A549 (cell line): ENCODE data around the gene IPO13. TPM values are rescaled to one million over a fixed set of nuclear protein-coding genes. Genes with fewer than 3 reads are reported as not detected.
A peak's percentile ranks its signal among the peaks of the same experiment; 100 is the strongest.

Experiments
- ATAC-seq, 2 experiments: fragments of 200-7000 bp in 1 of 2; fragments of >200 bp in 1 of 2; cut with Nextera tagmentation in 1 of 2; cut with Tn5 transposase in 1 of 2; 3 replicates each; pipeline versions ENCODE4 v1.8.0 to v1.9.1; 2018 to 2020; ENCODE audit warnings: mild to moderate bottlenecking in 1 of 2, moderate library complexity in 1 of 2
- CTCF ChIA-PET: fragments of 300-600 bp; sonication (Branson Sonifier 250); formaldehyde crosslinking; extraction: SDS; loops from one replicate; lab custom pipeline; 2021; ENCODE audit warnings: antibody characterized with exemption, inconsistent platforms; lab: Yijun Ruan, JAX
- POLR2A ChIA-PET: fragments of 350-600 bp; formaldehyde crosslinking; extraction: SDS; loops from one replicate; lab custom pipeline; 2021; ENCODE audit warnings: antibody characterized with exemption, inconsistent platforms; lab: Yijun Ruan, JAX
- DNase-seq, 2 experiments: peaks; one replicate each; pipeline versions ENCODE4 v3.0.0 to v3.0.0-alpha.2; 2011 to 2016; ENCODE audit warnings: low read depth in 1 of 2, low spot score in 1 of 2
- FAIRE-seq: peaks from 2 replicates; lab custom pipeline; 2011; peaks lifted over from hg19 to GRCh38; lab: Jason Lieb, UNC
- H3K27ac ChIP-seq, 2 experiments: fragments of >200 bp; sonication (Bioruptor Twin); formaldehyde crosslinking; 3 replicates each; pipeline ENCODE4 v1.5.1; 2016 to 2017
- H3K4me1 ChIP-seq: fragments of >200 bp; sonication (Bioruptor Twin); formaldehyde crosslinking; 3 replicates; pipeline ENCODE4 v1.6.1; 2016
- H3K4me2 ChIP-seq: fragments of >200 bp; sonication (Bioruptor Twin); formaldehyde crosslinking; 3 replicates; pipeline ENCODE4 v1.6.1; 2016
- H3K4me3 ChIP-seq: fragments of >200 bp; sonication (Bioruptor Twin); formaldehyde crosslinking; 3 replicates; pipeline ENCODE4 v1.5.1; 2016
- H3K9me3 ChIP-seq: fragments of >200 bp; sonication (Bioruptor Twin); formaldehyde crosslinking; 3 replicates; pipeline ENCODE4 v1.6.1; 2016
- BHLHE40 ChIP-seq: IDR thresholded peaks from 2 replicates; pipeline ENCODE4 v1.6.1; 2012; ENCODE audit warnings: low read depth, low read length, inconsistent platforms
- FOSL2 ChIP-seq, 2 experiments: fragments of 450-650 bp in 1 of 2; fragments of >200 bp in 1 of 2; sonication (Bioruptor Twin) in 1 of 2; formaldehyde crosslinking; IDR thresholded peaks; 2 replicates each; pipeline versions ENCODE4 v1.5.0 to v1.6.1; 2016 to 2020; ENCODE audit warnings: mild to moderate bottlenecking in 1 of 2, moderate library complexity in 1 of 2
- HOXA7 ChIP-seq: fragments of 250-450 bp; sonication (Bioruptor Pico); IDR thresholded peaks from 2 replicates; pipeline ENCODE4 v1.5.0; 2020; ENCODE audit warnings: mild to moderate bottlenecking, moderate library complexity
- HOXB13 ChIP-seq: fragments of 250-450 bp; sonication (Bioruptor Pico); IDR thresholded peaks from 2 replicates; pipeline ENCODE4 v1.5.0; 2020; ENCODE audit warnings: low read depth, mild to moderate bottlenecking, moderate library complexity
- JUN ChIP-seq, 2 experiments: fragments of >200 bp; sonication (Bioruptor Twin); formaldehyde crosslinking; IDR thresholded peaks; 2 replicates in 1 of 2; 3 replicates in 1 of 2; pipeline ENCODE4 v1.6.1; 2016 to 2017
- KDM5A ChIP-seq: fragments of 200-600 bp; sonication (generic); IDR thresholded peaks from 2 replicates; pipeline ENCODE4 v1.6.1; 2016; ENCODE audit warnings: antibody characterized with exemption, mild to moderate bottlenecking
- PHF8 ChIP-seq: fragments of 200-600 bp; sonication (generic); IDR thresholded peaks from 2 replicates; pipeline ENCODE4 v1.6.1; 2016; ENCODE audit warnings: low read depth, mild to moderate bottlenecking, antibody characterized with exemption, moderate library complexity, borderline replicate concordance
- RAD21 ChIP-seq, 2 experiments: fragments of >200 bp in 1 of 2; sonication (Bioruptor Twin) in 1 of 2; formaldehyde crosslinking in 1 of 2; IDR thresholded peaks in 1 of 2; conservative IDR thresholded peaks in 1 of 2; 2 replicates in 1 of 2; 3 replicates in 1 of 2; pipeline ENCODE4 v1.6.1; 2012 to 2018; ENCODE audit warnings: inconsistent platforms in 1 of 2
- RCOR1 ChIP-seq: fragments of 150-350 bp; IDR thresholded peaks from 2 replicates; pipeline ENCODE4 v1.6.1; 2014; ENCODE audit warnings: antibody characterized with exemption, low read length, low read depth
- RNF2 ChIP-seq: fragments of 200-600 bp; sonication (generic); IDR thresholded peaks from 2 replicates; pipeline ENCODE4 v1.6.1; 2016; ENCODE audit warnings: low read depth, mild to moderate bottlenecking, antibody characterized with exemption, moderate library complexity, borderline replicate concordance
- TP53 ChIP-seq: fragments of 250-450 bp; sonication (Bioruptor Pico); IDR thresholded peaks from 2 replicates; pipeline ENCODE4 v1.5.0; 2021; ENCODE audit warnings: mild to moderate bottlenecking, moderate library complexity
- ZFP36 ChIP-seq: fragments of 450-650 bp; IDR thresholded peaks from 2 replicates; pipeline ENCODE4 v1.6.1; 2014; ENCODE audit warnings: borderline replicate concordance; ENCODE audit not compliant: partially characterized antibody
- WGBS: methylation state at CpG from one replicate; pipeline ENCODE4 v1.1.6; 2017; ENCODE audit errors: missing lambda C conversion rate; 5-methylcytosine and 5-hydroxymethylcytosine counted together
- polyA plus RNA-seq, 4 experiments: library from polyadenylated mRNA; depleted of rRNA in 3 of 4; stranded (reverse); fragments of >200 nt; fragmentation: RNase III in 1 of 4; extraction: RNeasy Plus Mini Kit Qiagen cat#74134 plus additional on column Dnase treatment in 1 of 4; gene quantifications; 2 replicates in 3 of 4; 3 replicates in 1 of 4; pipeline ENCODE4 v1.2.3, GENCODE V29; 2011 to 2017
- TF ChIP-seq, protein P1 (sequence below): IDR thresholded peaks from 2 replicates; pipeline ENCODE4 v1.6.1; 2012
- TF ChIP-seq, protein P2 (sequence below): fragments of >200 bp; sonication (Bioruptor Twin); formaldehyde crosslinking; IDR thresholded peaks from 3 replicates; pipeline ENCODE4 v1.5.1; 2016
- TF ChIP-seq, protein P3 (sequence below): fragments of 200-600 bp; sonication (generic); IDR thresholded peaks from 2 replicates; pipeline ENCODE4 v1.6.1; 2016; ENCODE audit warnings: antibody characterized with exemption, mild to moderate bottlenecking, moderate library complexity
- TF ChIP-seq, protein P4 (sequence below): IDR thresholded peaks from 2 replicates; pipeline ENCODE4 v1.6.1; 2012; ENCODE audit warnings: low read depth, borderline replicate concordance
- TF ChIP-seq, protein P5 (sequence below): fragments of >200 bp; sonication (Bioruptor Twin); formaldehyde crosslinking; IDR thresholded peaks from 3 replicates; pipeline ENCODE4 v1.6.1; 2016
- TF ChIP-seq, protein P6 (sequence below): IDR thresholded peaks from 2 replicates; pipeline ENCODE4 v1.6.1; 2012

The IPO13 gene
- polyA plus RNA-seq, 2 of the 4 experiments (the other 2 are of a cell fraction): 8.1 to 15.8 TPM

DNA sequence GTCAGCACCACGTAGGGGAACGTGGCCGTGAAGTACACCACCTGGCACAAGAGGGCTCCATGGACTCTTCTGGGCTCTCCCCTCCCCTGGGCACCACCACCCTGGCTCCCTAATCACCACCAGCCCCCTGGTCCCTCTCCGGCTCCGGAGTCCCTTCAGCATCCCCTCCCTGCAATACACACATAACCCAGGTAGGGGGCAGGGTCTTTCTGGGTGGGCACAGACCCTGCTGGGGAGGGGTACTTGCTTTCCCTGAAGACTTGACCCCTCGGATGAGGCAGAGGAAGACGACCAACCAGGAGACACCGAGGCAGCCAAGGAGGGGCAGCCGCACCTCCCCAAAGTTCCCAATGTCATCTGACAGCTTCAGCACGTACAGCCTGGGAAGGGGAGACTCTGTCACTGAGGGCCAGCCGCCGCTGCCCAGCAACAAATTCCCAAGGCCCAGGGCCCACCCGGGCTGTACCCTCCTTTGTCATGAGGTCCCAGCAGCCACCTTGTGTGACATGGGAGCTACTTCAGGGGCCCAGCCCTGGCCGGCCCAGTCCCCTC lies 55.9 kb downstream of the IPO13 start:
- 83% methylated on average over 6 of the region's 14 CpGs for WGBS
- POLR2A ChIA-PET: no interaction called here
- TF ChIP-seq HOXA7 (CRISPR knock-in tag) (no peak), PHF8 (no peak)
- TF ChIP-seq, protein P1, sequence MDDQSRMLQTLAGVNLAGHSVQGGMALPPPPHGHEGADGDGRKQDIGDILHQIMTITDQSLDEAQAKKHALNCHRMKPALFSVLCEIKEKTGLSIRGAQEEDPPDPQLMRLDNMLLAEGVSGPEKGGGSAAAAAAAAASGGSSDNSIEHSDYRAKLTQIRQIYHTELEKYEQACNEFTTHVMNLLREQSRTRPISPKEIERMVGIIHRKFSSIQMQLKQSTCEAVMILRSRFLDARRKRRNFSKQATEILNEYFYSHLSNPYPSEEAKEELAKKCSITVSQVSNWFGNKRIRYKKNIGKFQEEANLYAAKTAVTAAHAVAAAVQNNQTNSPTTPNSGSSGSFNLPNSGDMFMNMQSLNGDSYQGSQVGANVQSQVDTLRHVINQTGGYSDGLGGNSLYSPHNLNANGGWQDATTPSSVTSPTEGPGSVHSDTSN: no peak
- CTCF ChIA-PET: interaction anchor here (1.2 to 11.5 kb wide), 3 partner anchors 10 to 46 kb away, joined by 3 to 412 read pairs (median 15); partner anchors contain the start of gene SLC6A9
- FAIRE-seq (no peak), ATAC-seq (no peak), DNase-seq (no peak)
- Histone ChIP-seq H3K27ac (no peak overlapping the region), H3K4me3 (no peak overlapping the region), H3K4me2 (no peak overlapping the region), H3K4me1 (peaks cover 4% of the 10 kb centered on the region; the same call in 1 of the 3 replicates), H3K9me3 (no peaks in the 10 kb centered on the region)

DNA sequence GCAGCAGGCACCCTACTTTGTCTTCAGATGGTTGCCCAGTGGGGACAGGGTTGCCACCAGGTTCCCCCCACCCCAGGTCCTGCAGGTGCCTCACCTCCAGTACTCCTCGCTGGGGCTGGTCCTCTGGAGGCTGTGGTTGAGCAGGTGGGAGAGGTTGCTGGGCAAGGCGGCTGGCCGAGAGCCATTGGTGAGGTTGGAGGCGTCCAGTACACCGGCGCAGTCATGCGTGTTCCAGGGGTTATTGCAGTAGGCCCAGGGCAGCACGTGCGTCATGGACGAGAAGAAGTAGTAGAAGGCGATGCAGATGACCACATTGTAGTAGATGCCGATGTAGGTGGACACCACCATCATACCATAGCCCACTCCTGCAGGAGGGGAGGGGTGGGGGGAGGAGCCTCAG lies 61.5 kb downstream of the IPO13 start:
- no peak for FAIRE-seq
- no peak overlapping the region for H3K4me3 ChIP-seq
- 93% methylated on average over 11 of the region's 12 CpGs for WGBS
- no peak for TF ChIP-seq JUN (IDR thresholded peaks at IDR 0.05)
- no peak for TF ChIP-seq RCOR1
- TF ChIP-seq, protein P2, sequence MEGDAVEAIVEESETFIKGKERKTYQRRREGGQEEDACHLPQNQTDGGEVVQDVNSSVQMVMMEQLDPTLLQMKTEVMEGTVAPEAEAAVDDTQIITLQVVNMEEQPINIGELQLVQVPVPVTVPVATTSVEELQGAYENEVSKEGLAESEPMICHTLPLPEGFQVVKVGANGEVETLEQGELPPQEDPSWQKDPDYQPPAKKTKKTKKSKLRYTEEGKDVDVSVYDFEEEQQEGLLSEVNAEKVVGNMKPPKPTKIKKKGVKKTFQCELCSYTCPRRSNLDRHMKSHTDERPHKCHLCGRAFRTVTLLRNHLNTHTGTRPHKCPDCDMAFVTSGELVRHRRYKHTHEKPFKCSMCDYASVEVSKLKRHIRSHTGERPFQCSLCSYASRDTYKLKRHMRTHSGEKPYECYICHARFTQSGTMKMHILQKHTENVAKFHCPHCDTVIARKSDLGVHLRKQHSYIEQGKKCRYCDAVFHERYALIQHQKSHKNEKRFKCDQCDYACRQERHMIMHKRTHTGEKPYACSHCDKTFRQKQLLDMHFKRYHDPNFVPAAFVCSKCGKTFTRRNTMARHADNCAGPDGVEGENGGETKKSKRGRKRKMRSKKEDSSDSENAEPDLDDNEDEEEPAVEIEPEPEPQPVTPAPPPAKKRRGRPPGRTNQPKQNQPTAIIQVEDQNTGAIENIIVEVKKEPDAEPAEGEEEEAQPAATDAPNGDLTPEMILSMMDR: no peak
- no peak overlapping the region for H3K27ac ChIP-seq
- POLR2A ChIA-PET: no interaction called here
- no peaks in the 10 kb centered on the region for H3K9me3 ChIP-seq
- DNase-seq: no peak
- ATAC-seq: no peak
- CTCF ChIA-PET: interaction anchor here (1.5 to 4.2 kb wide), 2 partner anchors 10 to 37 kb away, joined by 5 to 148 read pairs; no protein-coding TSS in a partner anchor
- H3K4me2 ChIP-seq: no peak overlapping the region
- H3K4me1 ChIP-seq: peaks cover 7% of the 10 kb centered on the region; the same call in 1 of the 3 replicates

DNA sequence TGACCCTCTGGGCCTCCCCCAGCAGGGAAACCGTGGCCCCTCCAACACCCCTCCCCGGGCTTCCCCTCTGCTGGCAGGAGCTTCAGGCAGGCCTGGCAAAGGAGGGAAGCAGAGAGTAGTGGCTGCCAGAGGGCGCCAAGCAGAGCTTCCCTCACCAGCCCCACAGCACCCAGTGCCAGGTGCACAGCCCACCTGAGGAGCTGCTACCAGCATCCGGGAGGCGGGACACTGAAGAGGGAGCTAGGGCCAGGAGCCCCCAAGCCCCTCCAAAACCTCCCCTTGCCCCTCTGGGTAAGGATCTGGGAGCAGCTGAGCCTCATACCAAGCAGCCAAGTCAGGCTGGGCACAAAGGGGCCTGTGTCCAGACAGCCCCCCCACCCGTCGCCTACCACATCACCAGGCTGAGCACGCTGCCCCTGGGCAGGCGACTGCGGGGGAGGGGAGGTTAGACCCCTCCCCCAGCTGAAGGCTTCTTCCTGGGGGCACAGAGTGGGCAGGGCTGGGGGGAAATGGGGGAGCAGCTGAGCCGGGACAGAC lies 64.3 kb downstream of the IPO13 start:
- peaks cover 4% of the 10 kb centered on the region; the same call in 1 of the 3 replicates for H3K4me1 ChIP-seq
- H3K27ac ChIP-seq: no peak overlapping the region
- FAIRE-seq (no peak), DNase-seq (no peak), ATAC-seq (peak in 1 of 2 experiments; percentile 40; a peak in 1 of 6 replicates)
- CTCF ChIA-PET: interaction anchor here (1.1 to 2.3 kb wide), 5 partner anchors 13 to 37 kb away, joined by 4 to 14 read pairs (median 7); no protein-coding TSS in a partner anchor
- 100% methylated on average over 1 of the region's 11 CpGs for WGBS
- no peak for TF ChIP-seq RAD21 (conservative IDR thresholded peaks at IDR 0.05 in 1 of 2, IDR thresholded peaks at IDR 0.05 in 1 of 2)
- TF ChIP-seq, protein P3, sequence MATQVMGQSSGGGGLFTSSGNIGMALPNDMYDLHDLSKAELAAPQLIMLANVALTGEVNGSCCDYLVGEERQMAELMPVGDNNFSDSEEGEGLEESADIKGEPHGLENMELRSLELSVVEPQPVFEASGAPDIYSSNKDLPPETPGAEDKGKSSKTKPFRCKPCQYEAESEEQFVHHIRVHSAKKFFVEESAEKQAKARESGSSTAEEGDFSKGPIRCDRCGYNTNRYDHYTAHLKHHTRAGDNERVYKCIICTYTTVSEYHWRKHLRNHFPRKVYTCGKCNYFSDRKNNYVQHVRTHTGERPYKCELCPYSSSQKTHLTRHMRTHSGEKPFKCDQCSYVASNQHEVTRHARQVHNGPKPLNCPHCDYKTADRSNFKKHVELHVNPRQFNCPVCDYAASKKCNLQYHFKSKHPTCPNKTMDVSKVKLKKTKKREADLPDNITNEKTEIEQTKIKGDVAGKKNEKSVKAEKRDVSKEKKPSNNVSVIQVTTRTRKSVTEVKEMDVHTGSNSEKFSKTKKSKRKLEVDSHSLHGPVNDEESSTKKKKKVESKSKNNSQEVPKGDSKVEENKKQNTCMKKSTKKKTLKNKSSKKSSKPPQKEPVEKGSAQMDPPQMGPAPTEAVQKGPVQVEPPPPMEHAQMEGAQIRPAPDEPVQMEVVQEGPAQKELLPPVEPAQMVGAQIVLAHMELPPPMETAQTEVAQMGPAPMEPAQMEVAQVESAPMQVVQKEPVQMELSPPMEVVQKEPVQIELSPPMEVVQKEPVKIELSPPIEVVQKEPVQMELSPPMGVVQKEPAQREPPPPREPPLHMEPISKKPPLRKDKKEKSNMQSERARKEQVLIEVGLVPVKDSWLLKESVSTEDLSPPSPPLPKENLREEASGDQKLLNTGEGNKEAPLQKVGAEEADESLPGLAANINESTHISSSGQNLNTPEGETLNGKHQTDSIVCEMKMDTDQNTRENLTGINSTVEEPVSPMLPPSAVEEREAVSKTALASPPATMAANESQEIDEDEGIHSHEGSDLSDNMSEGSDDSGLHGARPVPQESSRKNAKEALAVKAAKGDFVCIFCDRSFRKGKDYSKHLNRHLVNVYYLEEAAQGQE: no peak
- no peak for TF ChIP-seq TP53
- TF ChIP-seq, protein P4, sequence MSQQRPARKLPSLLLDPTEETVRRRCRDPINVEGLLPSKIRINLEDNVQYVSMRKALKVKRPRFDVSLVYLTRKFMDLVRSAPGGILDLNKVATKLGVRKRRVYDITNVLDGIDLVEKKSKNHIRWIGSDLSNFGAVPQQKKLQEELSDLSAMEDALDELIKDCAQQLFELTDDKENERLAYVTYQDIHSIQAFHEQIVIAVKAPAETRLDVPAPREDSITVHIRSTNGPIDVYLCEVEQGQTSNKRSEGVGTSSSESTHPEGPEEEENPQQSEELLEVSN: no peak
- no peak for TF ChIP-seq HOXB13 (CRISPR knock-in tag)
- TF ChIP-seq, protein P5, sequence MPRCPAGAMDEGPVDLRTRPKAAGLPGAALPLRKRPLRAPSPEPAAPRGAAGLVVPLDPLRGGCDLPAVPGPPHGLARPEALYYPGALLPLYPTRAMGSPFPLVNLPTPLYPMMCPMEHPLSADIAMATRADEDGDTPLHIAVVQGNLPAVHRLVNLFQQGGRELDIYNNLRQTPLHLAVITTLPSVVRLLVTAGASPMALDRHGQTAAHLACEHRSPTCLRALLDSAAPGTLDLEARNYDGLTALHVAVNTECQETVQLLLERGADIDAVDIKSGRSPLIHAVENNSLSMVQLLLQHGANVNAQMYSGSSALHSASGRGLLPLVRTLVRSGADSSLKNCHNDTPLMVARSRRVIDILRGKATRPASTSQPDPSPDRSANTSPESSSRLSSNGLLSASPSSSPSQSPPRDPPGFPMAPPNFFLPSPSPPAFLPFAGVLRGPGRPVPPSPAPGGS: no peak
- TF ChIP-seq, protein P6, sequence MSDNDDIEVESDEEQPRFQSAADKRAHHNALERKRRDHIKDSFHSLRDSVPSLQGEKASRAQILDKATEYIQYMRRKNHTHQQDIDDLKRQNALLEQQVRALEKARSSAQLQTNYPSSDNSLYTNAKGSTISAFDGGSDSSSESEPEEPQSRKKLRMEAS: no peak
- TF ChIP-seq BHLHE40: no peak
- TF ChIP-seq RNF2: no peak
- no peak for TF ChIP-seq KDM5A
- no peak for TF ChIP-seq ZFP36
- TF ChIP-seq FOSL2 (IDR thresholded peaks at IDR 0.05): no peak
- TF ChIP-seq FOSL2 (CRISPR knock-in tag; IDR thresholded peaks at IDR 0.05): no peak
- TF ChIP-seq, all 56 proteins: peak for 0
- Histone ChIP-seq H3K4me2 (no peak overlapping the region), H3K9me3 (no peaks in the 10 kb centered on the region), H3K4me3 (no peak overlapping the region)
- POLR2A ChIA-PET: no interaction called here
